IMR-90 (cell line): Measurements from ENCODE around the gene HNMT.

Source experiments
- CEBPB ChIP-seq: IDR thresholded peaks from 2 replicates; pipeline ENCODE4 v1.6.1; 2012; ENCODE audit warnings: low read depth, low read length, improper control_type of control experiment
- CTCF ChIP-seq: conservative IDR thresholded peaks from 2 replicates; pipeline ENCODE4 v1.5.1; 2012; ENCODE audit warnings: mild to moderate bottlenecking, low read depth, low read length, improper control_type of control experiment
- FOS ChIP-seq: fragments of 150-350 bp; IDR thresholded peaks from 2 replicates; pipeline ENCODE4 v1.6.1; 2016; ENCODE audit warnings: low read depth, low read length
- MAFK ChIP-seq: IDR thresholded peaks from 2 replicates; pipeline ENCODE4 v1.6.1; 2012; ENCODE audit warnings: low read depth, low read length, improper control_type of control experiment
- MAZ ChIP-seq: IDR thresholded peaks from 2 replicates; pipeline ENCODE4 v1.6.1; 2012; ENCODE audit warnings: low read depth, mild to moderate bottlenecking, low read length, improper control_type of control experiment, moderate library complexity, borderline replicate concordance
- MXI1 ChIP-seq: IDR thresholded peaks from 2 replicates; pipeline ENCODE4 v1.6.1; 2012; ENCODE audit warnings: low read depth, mild to moderate bottlenecking, low read length, moderate library complexity, borderline replicate concordance
- POLR2A ChIP-seq: IDR thresholded peaks from 2 replicates; pipeline ENCODE4 v1.6.1; 2012; ENCODE audit warnings: mild to moderate bottlenecking, low read depth, low read length
- RAD21 ChIP-seq: IDR thresholded peaks from 2 replicates; pipeline ENCODE4 v1.6.1; 2012; ENCODE audit warnings: low read length, improper control_type of control experiment
- RCOR1 ChIP-seq: IDR thresholded peaks from 2 replicates; pipeline ENCODE4 v1.6.1; 2012; ENCODE audit warnings: mild to moderate bottlenecking, low read length, improper control_type of control experiment; ENCODE audit not compliant: insufficient replicate concordance
- RFX5 ChIP-seq: IDR thresholded peaks from 2 replicates; pipeline ENCODE4 v1.8.0; 2012; ENCODE audit warnings: low read depth, mild to moderate bottlenecking, low read length, moderate library complexity
- SMC3 ChIP-seq: fragments of 150-350 bp; IDR thresholded peaks from 2 replicates; pipeline ENCODE4 v1.6.1; 2016; ENCODE audit warnings: low read depth, mild to moderate bottlenecking, antibody characterized with exemption, low read length, moderate library complexity
- USF2 ChIP-seq: fragments of 150-350 bp; IDR thresholded peaks from 2 replicates; pipeline ENCODE4 v1.6.1; 2017; ENCODE audit warnings: mild to moderate bottlenecking, antibody characterized with exemption, low read length, low read depth
- TF ChIP-seq, protein P1 (sequence below): fragments of 150-350 bp; IDR thresholded peaks from 2 replicates; pipeline ENCODE4 v1.6.1; 2016; ENCODE audit warnings: low read depth, mild to moderate bottlenecking, low read length, moderate library complexity, borderline replicate concordance

GRCh38 chr2:138020432-138020831 is 56.2 kb downstream of the HNMT start:
- TF ChIP-seq MAFK (no peak), CTCF (no peak), FOS (no peak), USF2 (no peak), POLR2A (no peak), RCOR1 (no peak), MAZ (no peak), RFX5 (no peak), RAD21 (no peak), MXI1 (no peak), SMC3 (no peak), CEBPB (no peak)
- TF ChIP-seq, protein P1, sequence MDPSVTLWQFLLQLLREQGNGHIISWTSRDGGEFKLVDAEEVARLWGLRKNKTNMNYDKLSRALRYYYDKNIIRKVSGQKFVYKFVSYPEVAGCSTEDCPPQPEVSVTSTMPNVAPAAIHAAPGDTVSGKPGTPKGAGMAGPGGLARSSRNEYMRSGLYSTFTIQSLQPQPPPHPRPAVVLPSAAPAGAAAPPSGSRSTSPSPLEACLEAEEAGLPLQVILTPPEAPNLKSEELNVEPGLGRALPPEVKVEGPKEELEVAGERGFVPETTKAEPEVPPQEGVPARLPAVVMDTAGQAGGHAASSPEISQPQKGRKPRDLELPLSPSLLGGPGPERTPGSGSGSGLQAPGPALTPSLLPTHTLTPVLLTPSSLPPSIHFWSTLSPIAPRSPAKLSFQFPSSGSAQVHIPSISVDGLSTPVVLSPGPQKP: no peak
